SK-N-SH treated with all-trans-retinoic acid at 6 μM for 48 hours (cell line): ENCODE data around the gene FAM234B.

ENCODE experiments used
- ARNTL ChIP-seq: fragments of 450-650 bp; formaldehyde crosslinking; IDR thresholded peaks from 2 replicates; pipeline ENCODE4 v1.5.0; 2020; ENCODE audit warnings: low read depth, mild to moderate bottlenecking, moderate library complexity, borderline replicate concordance
- CSDC2 ChIP-seq: fragments of 250-450 bp; sonication (Bioruptor Pico); IDR thresholded peaks from 2 replicates; pipeline ENCODE4 v1.5.0; 2020; ENCODE audit warnings: mild to moderate bottlenecking, moderate library complexity
- CSRNP3 ChIP-seq: fragments of 250-450 bp; sonication (Bioruptor Pico); IDR thresholded peaks from 2 replicates; pipeline ENCODE4 v1.5.1; 2021; ENCODE audit warnings: mild to moderate bottlenecking, moderate library complexity
- GLIS3 ChIP-seq: fragments of 250-450 bp; sonication (Bioruptor Pico); IDR thresholded peaks from 2 replicates; pipeline ENCODE4 v1.5.0; 2020; ENCODE audit warnings: mild to moderate bottlenecking, moderate library complexity
- ISL1 ChIP-seq: fragments of 250-450 bp; sonication (Bioruptor Pico); IDR thresholded peaks from 2 replicates; pipeline ENCODE4 v2.1.2; 2022; ENCODE audit warnings: mild to moderate bottlenecking, moderate library complexity
- PATZ1 ChIP-seq: fragments of 250-450 bp; sonication (Bioruptor Pico); IDR thresholded peaks from 2 replicates; pipeline ENCODE4 v1.8.0; 2020; ENCODE audit warnings: mild to moderate bottlenecking, moderate library complexity, borderline replicate concordance
- PPARA ChIP-seq: fragments of 250-450 bp; sonication (Bioruptor Pico); IDR thresholded peaks from 2 replicates; pipeline ENCODE4 v1.5.0; 2020; ENCODE audit warnings: mild to moderate bottlenecking, borderline replicate concordance
- RARB ChIP-seq: fragments of 250-450 bp; sonication (Bioruptor Pico); IDR thresholded peaks from 2 replicates; pipeline ENCODE4 v1.8.0; 2021; ENCODE audit warnings: mild to moderate bottlenecking, moderate library complexity
- TOX ChIP-seq: fragments of 250-450 bp; sonication (Bioruptor Pico); IDR thresholded peaks from 2 replicates; pipeline ENCODE4 v1.8.0; 2021; ENCODE audit warnings: mild to moderate bottlenecking, moderate library complexity, borderline replicate concordance
- TSHZ2 ChIP-seq: fragments of 250-450 bp; sonication (Bioruptor Pico); IDR thresholded peaks from 2 replicates; pipeline ENCODE4 v1.5.0; 2020; ENCODE audit warnings: mild to moderate bottlenecking, moderate library complexity
- ZC3H10 ChIP-seq: fragments of 250-450 bp; sonication (Bioruptor Pico); IDR thresholded peaks from 2 replicates; pipeline ENCODE4 v1.5.1; 2021; ENCODE audit warnings: mild to moderate bottlenecking, moderate library complexity
- ZFP30 ChIP-seq: fragments of 450-650 bp; formaldehyde crosslinking; IDR thresholded peaks from 2 replicates; pipeline ENCODE4 v1.5.0; 2022; ENCODE audit warnings: mild to moderate bottlenecking, moderate library complexity
- ZNF8 ChIP-seq: fragments of 450-650 bp; formaldehyde crosslinking; IDR thresholded peaks from 2 replicates; pipeline ENCODE4 v1.5.0; 2020; ENCODE audit warnings: mild to moderate bottlenecking, moderate library complexity
- TF ChIP-seq, protein P1 (sequence below): fragments of 250-450 bp; sonication (Bioruptor Pico); IDR thresholded peaks from 2 replicates; pipeline ENCODE4 v1.5.1; 2020; ENCODE audit warnings: low read depth, mild to moderate bottlenecking, moderate library complexity

DNA sequence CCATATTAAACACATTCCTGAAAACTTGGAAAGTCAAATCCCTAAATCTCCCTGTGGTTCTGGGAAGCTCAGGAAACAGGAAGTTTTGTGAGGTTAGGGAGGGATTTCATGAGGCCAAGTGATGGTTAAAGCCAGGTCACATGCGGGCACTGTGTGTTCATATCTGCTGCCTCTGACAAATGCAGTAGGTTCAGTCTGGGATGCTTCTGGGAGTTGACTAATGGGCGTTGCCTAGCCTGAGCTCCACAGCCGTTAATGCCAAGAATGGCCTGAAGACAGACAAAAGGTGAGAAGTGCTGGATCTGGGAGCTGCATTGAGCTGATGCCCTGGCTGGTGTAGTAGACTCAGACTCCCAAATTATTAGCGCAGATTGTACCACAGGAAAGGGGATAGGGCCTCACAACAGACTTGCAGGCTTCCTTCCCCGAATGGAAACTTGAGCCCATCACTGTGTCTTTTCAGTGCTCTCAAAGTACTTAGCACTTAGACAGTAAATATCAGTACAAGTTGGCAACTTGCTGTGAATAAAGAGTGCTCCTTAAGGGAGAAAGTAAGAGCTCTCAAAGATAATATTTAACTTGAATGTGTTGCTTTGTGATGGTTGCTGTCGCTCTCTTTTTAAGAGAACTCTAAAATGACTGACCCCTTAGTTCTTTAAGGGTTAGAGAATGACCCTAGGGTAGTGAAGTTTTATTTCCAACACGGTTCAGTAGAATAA lies 41.9 kb downstream of the FAM234B start:
- no peak for TF ChIP-seq PATZ1 (CRISPR knock-in tag)
- no peak for TF ChIP-seq RARB
- TF ChIP-seq CSDC2 (CRISPR knock-in tag), result no peak
- TF ChIP-seq PPARA (CRISPR knock-in tag), result no peak
- TF ChIP-seq ZNF8 (CRISPR knock-in tag), result no peak
- no peak for TF ChIP-seq CSRNP3 (CRISPR knock-in tag)
- no peak for TF ChIP-seq TSHZ2
- TF ChIP-seq, protein P1, sequence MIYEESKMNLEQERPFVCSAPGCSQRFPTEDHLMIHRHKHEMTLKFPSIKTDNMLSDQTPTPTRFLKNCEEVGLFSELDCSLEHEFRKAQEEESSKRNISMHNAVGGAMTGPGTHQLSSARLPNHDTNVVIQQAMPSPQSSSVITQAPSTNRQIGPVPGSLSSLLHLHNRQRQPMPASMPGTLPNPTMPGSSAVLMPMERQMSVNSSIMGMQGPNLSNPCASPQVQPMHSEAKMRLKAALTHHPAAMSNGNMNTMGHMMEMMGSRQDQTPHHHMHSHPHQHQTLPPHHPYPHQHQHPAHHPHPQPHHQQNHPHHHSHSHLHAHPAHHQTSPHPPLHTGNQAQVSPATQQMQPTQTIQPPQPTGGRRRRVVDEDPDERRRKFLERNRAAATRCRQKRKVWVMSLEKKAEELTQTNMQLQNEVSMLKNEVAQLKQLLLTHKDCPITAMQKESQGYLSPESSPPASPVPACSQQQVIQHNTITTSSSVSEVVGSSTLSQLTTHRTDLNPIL (CRISPR knock-in tag), result no peak
- no peak for TF ChIP-seq ZFP30 (CRISPR knock-in tag)
- no peak for TF ChIP-seq GLIS3
- no peak for TF ChIP-seq TOX (CRISPR knock-in tag)
- TF ChIP-seq ZC3H10, result no peak
- TF ChIP-seq ISL1 (CRISPR knock-in tag), result no peak
- no peak for TF ChIP-seq ARNTL (CRISPR knock-in tag)
